GM23248 (cell line): ENCODE results near the gene PEAR1.

Experiments
- EZH2 ChIP-seq: fragments of 200-600 bp; sonication (generic); IDR thresholded peaks from 2 replicates; pipeline ENCODE4 v1.6.1; 2018; ENCODE audit warnings: antibody characterized with exemption, mild to moderate bottlenecking; ENCODE audit not compliant: insufficient read depth, poor library complexity, severe bottlenecking
- EZH2phosphoT487 ChIP-seq: fragments of 200-600 bp; sonication (generic); IDR thresholded peaks from 2 replicates; pipeline ENCODE4 v1.6.1; 2018; ENCODE audit warnings: antibody characterized with exemption, moderate library complexity, mild to moderate bottlenecking, low read depth; ENCODE audit not compliant: insufficient read depth

DNA sequence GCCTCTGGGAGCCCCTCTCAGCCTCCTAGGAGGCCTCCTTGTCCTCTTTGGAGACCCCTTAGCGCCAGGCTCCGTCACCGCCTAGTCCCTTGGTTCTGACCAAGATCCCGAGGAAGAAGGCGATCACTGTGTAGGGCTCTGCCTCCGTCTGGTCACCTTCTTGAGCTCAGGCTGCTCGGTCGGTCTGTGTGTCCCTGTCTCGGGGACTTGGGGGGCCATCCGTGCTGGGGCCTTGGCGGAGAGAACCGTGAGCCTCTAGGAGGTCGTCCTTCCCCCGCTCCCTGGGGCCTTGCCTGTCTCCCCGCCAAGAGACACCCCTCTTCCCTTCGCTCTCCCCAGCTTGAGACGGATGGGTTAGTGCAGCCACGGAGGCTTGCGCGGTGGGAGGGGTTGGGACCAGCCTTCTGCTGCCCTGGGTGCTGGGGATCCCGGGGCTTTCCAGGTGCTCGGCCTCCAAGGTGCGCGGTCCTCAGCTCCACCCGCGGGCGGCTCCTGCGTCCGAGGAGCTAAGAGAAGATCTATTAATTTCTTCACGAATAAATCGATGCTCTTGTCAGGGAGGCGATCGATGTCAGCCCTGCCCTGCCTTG is 33.9 kb upstream of the PEAR1 start:
- TF ChIP-seq EZH2 (no peak), EZH2phosphoT487 (no peak)
